Motor neuron (in vitro differentiated cells): ENCODE results near the gene LARGE1. TPM values are rescaled to one million over a fixed set of nuclear protein-coding genes. Genes with fewer than 3 reads are reported as not detected.

Experiments
- ATAC-seq, 8 experiments: fragments of 200-7000 bp; cut with Tn5 transposase; replicated peaks in 6 of 8; 2 replicates each; pipeline ENCODE4 v1.8.0; 2021; ENCODE audit warnings: mild to moderate bottlenecking in 8 of 8, moderate library complexity in 8 of 8
- H3K27ac ChIP-seq, 2 donors: fragments of 250-450 bp; sonication (Bioruptor Pico); 2 replicates each; pipeline ENCODE4 v1.9.0; 2021; ENCODE audit warnings: antibody characterized with exemption in 2 of 2, mild to moderate bottlenecking in 2 of 2, moderate library complexity in 1 of 2
- H3K4me1 ChIP-seq, 2 donors: fragments of 250-450 bp; sonication (Bioruptor Pico); replicated peaks in 1 of 2; 2 replicates each; pipeline ENCODE4 v1.6.1; 2021; ENCODE audit warnings: antibody characterized with exemption in 2 of 2, mild to moderate bottlenecking in 2 of 2, moderate library complexity in 1 of 2
- H3K4me3 ChIP-seq, 5 donors: fragments of 250-450 bp; sonication (Bioruptor Pico); 2 replicates each; pipeline ENCODE4 v1.9.0; 2021; ENCODE audit warnings: antibody characterized with exemption in 5 of 5, mild to moderate bottlenecking in 5 of 5, moderate library complexity in 4 of 5
- WGBS, 10 experiments: fragments of 450-650 bp; shearing (Covaris generic); methylation state at CpG; one replicate each; pipeline ENCODE4 v1.0.0; 2022; 5-methylcytosine and 5-hydroxymethylcytosine counted together
- in situ Hi-C, 9 experiments: fragments of 400-800 bp; cut with MboI; loops; one replicate each; pipeline ENCODE4 v1.15.0; 2021; ENCODE audit warnings: low sequenced_read_pairs in 9 of 9, low pct_unique_long_range_greater_than_20kb in 2 of 9; ENCODE audit not compliant: unreplicated experiment in 9 of 9
- total RNA-seq, 8 experiments: library from RNA; unstranded; fragments of 300-600 nt; gene quantifications; 2 replicates each; pipeline versions ENCODE4 v1.2.3 to v1.2.4, GENCODE V29; 2022

LARGE1 gene
- total RNA-seq, 8 experiments from 2014 or later: 1.7 to 36.1 (median 20.6) TPM

GRCh38 chr22:33825761-33826160 is 94.5 kb downstream of the LARGE1 start:
- no peak overlapping the region for H3K27ac ChIP-seq
- WGBS, 10 experiments: 29 to 93% (median 81%) methylated on average over 1 to 4 of the region's 5 CpGs; no CpG with 5 or more reads in 4 of the 10 experiments
- in situ Hi-C loops: no loop called here
- ATAC-seq: no peak
- H3K4me1 ChIP-seq: peaks cover 21 to 29% of the 10 kb centered on the region in 2 donors
- H3K4me3 ChIP-seq: no peak overlapping the region

GRCh38 chr22:33823552-33823951 is 96.7 kb downstream of the LARGE1 start:
- WGBS, 10 experiments: 37 to 100% (median 75%) methylated on average over 1 to 6 of the region's 8 CpGs; no CpG with 5 or more reads in 4 of the 10 experiments
- in situ Hi-C loops: no loop called here
- no peak overlapping the region for H3K4me3 ChIP-seq
- peak overlapping the region in 1 of 2 donors; percentile 29 for H3K27ac ChIP-seq
- peak in 5 of 8 experiments; percentile 97 to 98 (median 98) for ATAC-seq
- peaks cover 14 to 21% of the 10 kb centered on the region in 2 donors for H3K4me1 ChIP-seq

- WGBS, 10 experiments: 40 to 100% (median 93%) methylated on average over 1 to 4 of the region's 4 CpGs; no CpG with 5 or more reads in 3 of the 10 experiments
- H3K4me3 ChIP-seq: no peak overlapping the region
- in situ Hi-C loops: no loop called here
- H3K4me1 ChIP-seq: peaks cover 28 to 43% of the 10 kb centered on the region in 2 donors
- no peak overlapping the region for H3K27ac ChIP-seq
- no peak for ATAC-seq
Measured at GRCh38 chr22:33821290-33821689, 99.0 kb downstream of the LARGE1 start.

- WGBS, 10 experiments: 50 to 100% (median 82%) methylated on average over 1 to 3 of the region's 3 CpGs; no CpG with 5 or more reads in 4 of the 10 experiments
- ATAC-seq: no peak
- in situ Hi-C loops: no loop called here
- Histone ChIP-seq H3K27ac (no peak overlapping the region), H3K4me3 (no peak overlapping the region), H3K4me1 (peaks cover 22 to 42% of the 10 kb centered on the region in 2 donors)
Measured at GRCh38 chr22:33819743-33820142, 100.5 kb downstream of the LARGE1 start.

- Histone ChIP-seq H3K4me1 (peaks cover 21 to 40% of the 10 kb centered on the region in 2 donors), H3K27ac (peak overlapping the region; percentile 59 to 60), H3K4me3 (no peak overlapping the region)
- in situ Hi-C loops: no loop called here
- WGBS, 10 experiments: 20 to 79% (median 29%) methylated on average over 1 to 4 of the region's 4 CpGs; no CpG with 5 or more reads in 4 of the 10 experiments
- ATAC-seq: peak in 5 of 8 experiments; percentile 91 to 98 (median 96)
Measured at GRCh38 chr22:33817512-33818127, 102.7 kb downstream of the LARGE1 start.

- no peak overlapping the region for H3K4me3 ChIP-seq
- 20 to 81% (median 40%) methylated on average over 2 to 7 of the region's 7 CpGs; no CpG with 5 or more reads in 2 of the 10 experiments for WGBS, 10 experiments
- in situ Hi-C loops: no loop called here
- peak overlapping the region in 1 of 2 donors; percentile 31 for H3K27ac ChIP-seq
- ATAC-seq: peak in 5 of 8 experiments; percentile 35 to 72 (median 62)
- peaks cover 29 to 51% of the 10 kb centered on the region in 2 donors for H3K4me1 ChIP-seq
Measured at GRCh38 chr22:33812360-33812977, 107.8 kb downstream of the LARGE1 start.

GRCh38 chr22:33811686-33812085 is 108.6 kb downstream of the LARGE1 start:
- in situ Hi-C loops: no loop called here
- ATAC-seq: peak in 7 of 8 experiments; percentile 75 to 92 (median 88)
- Histone ChIP-seq H3K4me3 (no peak overlapping the region), H3K27ac (no peak overlapping the region), H3K4me1 (peaks cover 24 to 43% of the 10 kb centered on the region in 2 donors)
- 0 to 20% (median 11%) methylated on average over 1 to 5 of the region's 5 CpGs for WGBS, 10 experiments

- Histone ChIP-seq H3K4me3 (no peak overlapping the region), H3K4me1 (peaks cover 24 to 40% of the 10 kb centered on the region in 2 donors), H3K27ac (peak overlapping the region; percentile 7 to 10)
- WGBS, 10 experiments: 32 to 100% (median 79%) methylated on average over 1 to 4 of the region's 4 CpGs; no CpG with 5 or more reads in 6 of the 10 experiments
- in situ Hi-C loops: no loop called here
- peak in 1 of 8 experiments; percentile 9 for ATAC-seq
Measured at GRCh38 chr22:33811208-33811607, 109.1 kb downstream of the LARGE1 start.

GRCh38 chr22:33807470-33807869 is 112.8 kb downstream of the LARGE1 start:
- 71 to 100% (median 95%) methylated on average over 2 to 4 of the region's 4 CpGs; no CpG with 5 or more reads in 1 of the 10 experiments for WGBS, 10 experiments
- Histone ChIP-seq H3K27ac (no peak overlapping the region), H3K4me3 (no peak overlapping the region), H3K4me1 (peaks cover 15 to 21% of the 10 kb centered on the region in 2 donors)
- no peak for ATAC-seq
- in situ Hi-C loops: no loop called here

- Histone ChIP-seq H3K4me1 (peaks cover 5 to 8% of the 10 kb centered on the region in 2 donors), H3K4me3 (no peak overlapping the region), H3K27ac (no peak overlapping the region)
- 0 to 100% (median 36%) methylated on average over 1 to 2 of the region's 3 CpGs; no CpG with 5 or more reads in 3 of the 10 experiments for WGBS, 10 experiments
- in situ Hi-C loops: no loop called here
- peak in 1 of 8 experiments; percentile 7 for ATAC-seq
Measured at GRCh38 chr22:33806191-33806590, 114.1 kb downstream of the LARGE1 start.

GRCh38 chr22:33803371-33804282 is 116.6 kb downstream of the LARGE1 start:
- in situ Hi-C loops: no loop called here
- ATAC-seq: peak in 7 of 8 experiments; percentile 44 to 98 (median 55)
- 3 to 97% (median 87%) methylated on average over 1 to 5 of the region's 7 CpGs; no CpG with 5 or more reads in 2 of the 10 experiments for WGBS, 10 experiments

GRCh38 chr22:33798401-33798800 is 121.9 kb downstream of the LARGE1 start:
- in situ Hi-C loops: no loop called here
- H3K4me1 ChIP-seq: peaks cover 6 to 9% of the 10 kb centered on the region in 2 donors
- H3K27ac ChIP-seq: no peak overlapping the region
- 70 to 100% (median 86%) methylated on average over 2 to 5 of the region's 6 CpGs; no CpG with 5 or more reads in 2 of the 10 experiments for WGBS, 10 experiments
- no peak overlapping the region for H3K4me3 ChIP-seq
- ATAC-seq: no peak

More at GRCh38 chr22:33803371-33804282, 116.6 kb downstream of the LARGE1 start:
- no peak overlapping the region for H3K4me3 ChIP-seq
- H3K4me1 ChIP-seq: no peaks in the 10 kb centered on the region
- no peak overlapping the region for H3K27ac ChIP-seq
